ENCODE results near the gene SDK2.

The SDK2 gene

DNA sequence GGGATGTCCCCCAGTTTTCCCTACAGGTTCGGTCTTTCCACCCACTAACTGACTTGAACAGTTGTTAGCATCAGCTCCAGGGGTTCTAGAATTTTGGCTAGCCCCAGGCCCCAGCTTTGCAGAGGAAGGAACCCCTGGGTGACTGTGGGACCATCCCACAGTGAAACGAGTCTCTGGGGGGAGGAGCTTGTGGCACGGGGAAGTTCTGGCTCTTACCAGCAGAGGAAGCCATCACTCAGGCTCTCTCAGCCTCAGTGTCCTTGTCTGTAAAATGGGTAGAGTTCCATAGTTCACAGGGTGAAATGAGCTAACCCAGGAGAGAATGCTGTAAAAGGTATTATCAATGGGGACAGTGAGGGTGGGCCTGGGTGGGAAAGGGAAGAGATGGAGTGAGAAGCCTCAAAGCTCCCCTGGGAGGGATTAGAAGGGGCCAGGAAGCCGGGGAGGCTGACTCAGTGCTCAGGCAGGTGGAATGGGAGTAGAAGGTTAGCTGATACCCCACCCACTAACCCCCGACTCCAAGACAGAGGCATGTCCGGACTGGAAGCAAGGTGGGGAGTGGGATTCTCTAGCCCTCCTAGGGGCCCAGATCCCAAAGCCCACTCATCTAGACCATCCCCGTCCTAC lies 301.6 kb downstream of the SDK2 start:
- in situ Hi-C loops (cut with HindIII; ENCODE audit: low sequenced_read_pairs) = no loop called here
- H3K4me3 ChIP-seq (ENCODE audit: low read depth, low read length) = no peak overlapping the region
- no peak for DNase-seq (ENCODE audit: low read depth, low spot score)
- TF ChIP-seq, protein P1, sequence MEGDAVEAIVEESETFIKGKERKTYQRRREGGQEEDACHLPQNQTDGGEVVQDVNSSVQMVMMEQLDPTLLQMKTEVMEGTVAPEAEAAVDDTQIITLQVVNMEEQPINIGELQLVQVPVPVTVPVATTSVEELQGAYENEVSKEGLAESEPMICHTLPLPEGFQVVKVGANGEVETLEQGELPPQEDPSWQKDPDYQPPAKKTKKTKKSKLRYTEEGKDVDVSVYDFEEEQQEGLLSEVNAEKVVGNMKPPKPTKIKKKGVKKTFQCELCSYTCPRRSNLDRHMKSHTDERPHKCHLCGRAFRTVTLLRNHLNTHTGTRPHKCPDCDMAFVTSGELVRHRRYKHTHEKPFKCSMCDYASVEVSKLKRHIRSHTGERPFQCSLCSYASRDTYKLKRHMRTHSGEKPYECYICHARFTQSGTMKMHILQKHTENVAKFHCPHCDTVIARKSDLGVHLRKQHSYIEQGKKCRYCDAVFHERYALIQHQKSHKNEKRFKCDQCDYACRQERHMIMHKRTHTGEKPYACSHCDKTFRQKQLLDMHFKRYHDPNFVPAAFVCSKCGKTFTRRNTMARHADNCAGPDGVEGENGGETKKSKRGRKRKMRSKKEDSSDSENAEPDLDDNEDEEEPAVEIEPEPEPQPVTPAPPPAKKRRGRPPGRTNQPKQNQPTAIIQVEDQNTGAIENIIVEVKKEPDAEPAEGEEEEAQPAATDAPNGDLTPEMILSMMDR (IDR thresholded peaks at IDR 0.05; ENCODE audit: low read depth, low read length) = no peak

DNA sequence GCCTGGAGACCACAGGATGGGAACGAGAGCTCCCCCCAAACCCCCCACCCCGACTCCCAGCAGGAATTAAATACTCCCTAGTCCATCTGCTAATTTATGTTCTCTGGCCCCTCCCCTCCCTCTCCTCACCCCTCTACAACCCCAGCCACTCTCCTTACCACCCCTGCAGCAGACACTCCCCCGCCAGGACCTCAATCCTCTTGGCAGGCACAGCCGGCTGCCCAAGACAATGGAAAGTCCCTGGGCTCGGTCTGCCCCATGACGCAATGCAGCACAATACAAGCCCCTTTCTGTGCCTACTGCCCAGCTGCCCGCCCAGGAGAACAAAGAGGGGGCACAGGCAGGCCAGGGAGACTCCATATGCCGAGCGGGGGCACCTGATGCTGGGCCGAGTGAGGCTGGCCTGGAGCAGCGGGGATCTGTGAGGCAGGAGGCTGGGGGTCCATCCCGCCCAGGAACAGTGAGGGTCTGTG lies 302.2 kb downstream of the SDK2 start:
- DNase-seq (ENCODE audit: low read depth, low spot score) = peak; percentile 90
- H3K4me3 ChIP-seq (ENCODE audit: low read depth, low read length) = no peak overlapping the region
- in situ Hi-C loops (cut with HindIII; ENCODE audit: low sequenced_read_pairs) = no loop called here
- TF ChIP-seq, protein P1 (IDR thresholded peaks at IDR 0.05; ENCODE audit: low read depth, low read length) = no peak

DNA sequence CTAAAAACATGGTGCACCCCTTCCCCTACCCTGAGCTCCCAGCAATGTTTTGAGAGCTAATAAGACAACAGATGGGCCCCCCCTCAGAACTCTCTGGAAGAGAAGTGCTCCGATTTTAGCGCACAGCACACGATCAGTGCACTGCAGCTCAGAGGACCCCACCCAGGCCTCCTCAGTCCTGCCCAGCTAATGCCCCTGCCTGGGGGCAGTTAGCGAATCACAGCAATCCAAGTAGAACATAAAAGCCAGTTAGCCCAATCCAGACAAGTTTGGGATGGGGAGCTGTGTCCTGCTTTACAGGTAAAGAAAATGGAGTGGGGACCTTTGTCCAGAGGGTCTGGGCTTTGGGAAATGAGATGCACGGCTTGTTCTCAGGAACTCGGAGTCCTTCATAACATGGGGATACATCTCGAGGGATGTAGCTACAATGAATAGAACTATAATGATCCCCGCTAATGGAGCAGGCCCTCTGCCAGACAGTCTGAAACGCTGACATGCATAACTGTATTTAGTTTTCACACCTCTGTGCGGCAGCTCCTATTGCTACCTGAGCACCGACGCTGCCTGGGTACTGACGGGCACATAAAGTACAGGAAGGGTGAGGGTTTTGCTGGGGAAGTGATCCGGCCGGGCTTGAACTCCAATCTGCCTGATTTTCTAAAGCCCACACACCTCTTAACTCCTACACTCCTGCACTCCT lies 302.7 kb downstream of the SDK2 start:
- no peak overlapping the region for H3K4me3 ChIP-seq (ENCODE audit: low read depth, low read length)
- in situ Hi-C loops (cut with HindIII; ENCODE audit: low sequenced_read_pairs) = no loop called here
- TF ChIP-seq, protein P1 (IDR thresholded peaks at IDR 0.05; ENCODE audit: low read depth, low read length) = no peak
- no peak for DNase-seq (ENCODE audit: low read depth, low spot score)

DNA sequence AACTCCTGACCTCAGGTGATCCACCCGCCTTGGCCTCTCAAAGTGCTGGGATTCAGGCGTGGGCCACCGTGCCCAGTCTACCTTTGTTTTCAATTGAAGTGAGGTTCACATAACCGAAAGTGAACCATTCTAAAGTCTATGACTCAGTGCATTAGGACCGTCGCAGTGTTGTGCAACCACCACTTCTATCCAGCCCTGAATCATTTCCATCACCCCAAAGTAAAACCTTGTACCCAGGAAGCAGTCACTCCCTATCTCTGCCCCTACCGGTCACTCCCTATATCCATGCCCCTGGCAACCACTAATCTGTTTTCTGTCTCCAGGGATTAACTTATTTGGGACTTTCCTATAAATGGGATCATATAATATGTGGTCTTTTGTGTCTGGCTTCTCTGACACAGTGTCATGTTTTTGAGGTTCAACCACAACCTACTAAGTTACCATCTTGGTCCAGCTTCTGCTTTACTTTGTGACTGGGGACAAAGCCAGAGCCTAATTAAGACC lies 304.1 kb downstream of the SDK2 start:
- peak; percentile 86 for DNase-seq (ENCODE audit: low read depth, low spot score)
- in situ Hi-C loops (cut with HindIII; ENCODE audit: low sequenced_read_pairs) = no loop called here
- no peak overlapping the region for H3K4me3 ChIP-seq (ENCODE audit: low read depth, low read length)
- TF ChIP-seq, protein P1 (IDR thresholded peaks at IDR 0.05; ENCODE audit: low read depth, low read length) = peak; percentile 41

DNA sequence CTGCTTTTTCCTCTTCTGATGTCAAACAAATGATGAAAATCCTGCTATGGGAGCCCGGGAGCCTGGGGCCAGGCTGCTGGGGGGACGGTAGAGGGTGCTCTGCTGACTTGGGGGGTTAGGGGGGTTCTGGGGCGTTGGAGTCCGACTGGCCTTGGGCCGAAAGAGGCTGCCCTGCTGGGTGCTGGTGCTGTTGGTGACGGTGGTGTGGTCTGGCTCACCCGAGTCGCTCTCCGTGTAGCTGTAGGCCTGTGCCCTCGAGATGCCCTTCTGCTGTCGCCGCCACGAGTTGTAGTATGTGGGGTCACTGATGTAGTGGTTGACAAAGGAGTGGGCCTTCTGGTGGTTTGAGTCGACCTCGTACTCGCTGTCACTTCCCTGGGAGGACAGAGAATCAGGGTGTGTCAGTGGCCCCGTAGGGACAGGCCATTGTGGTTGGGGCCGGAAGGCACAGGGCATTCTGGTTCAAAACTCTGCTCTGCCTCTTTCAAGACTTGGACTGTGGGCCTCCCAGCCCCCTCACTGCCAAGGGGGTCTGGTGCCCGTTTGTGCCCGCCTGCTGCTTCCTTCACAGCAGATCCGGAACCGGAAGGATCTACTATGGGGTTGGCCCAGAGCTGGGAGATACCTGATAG lies 305.6 kb downstream of the SDK2 start:
- DNase-seq (ENCODE audit: low read depth, low spot score) = no peak
- H3K4me3 ChIP-seq (ENCODE audit: low read depth, low read length) = no peak overlapping the region
- in situ Hi-C loops (cut with HindIII; ENCODE audit: low sequenced_read_pairs) = no loop called here
- TF ChIP-seq, protein P1 (IDR thresholded peaks at IDR 0.05; ENCODE audit: low read depth, low read length) = no peak

DNA sequence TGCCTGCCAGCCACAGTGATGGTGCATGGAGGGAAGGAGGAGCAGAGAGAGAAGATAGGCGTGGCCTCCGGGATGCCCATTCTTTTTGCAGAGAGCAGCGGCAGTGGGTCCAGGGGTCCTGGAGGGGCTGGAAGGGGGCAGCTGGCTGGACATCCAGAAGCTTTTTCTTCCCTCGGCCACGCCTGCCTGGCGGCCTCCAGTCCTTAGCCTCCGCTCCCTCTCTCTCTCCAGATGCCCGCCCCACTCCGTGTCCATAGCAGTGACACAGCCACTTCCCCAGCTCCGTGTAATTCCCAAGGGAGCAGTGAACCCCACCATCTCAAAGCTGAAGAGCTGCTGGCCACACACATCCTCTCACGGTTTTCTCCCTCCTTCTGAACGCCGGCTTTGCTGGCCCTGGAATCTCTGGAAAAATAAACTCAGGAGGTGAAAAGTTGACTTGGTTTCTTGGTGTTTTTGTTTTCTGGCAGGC lies 306.2 kb downstream of the SDK2 start:
- in situ Hi-C loops (cut with HindIII; ENCODE audit: low sequenced_read_pairs) = no loop called here
- DNase-seq (ENCODE audit: low read depth, low spot score) = peak; percentile 65
- peak overlapping the region; percentile 12 for H3K4me3 ChIP-seq (ENCODE audit: low read depth, low read length)
- TF ChIP-seq, protein P1 (IDR thresholded peaks at IDR 0.05; ENCODE audit: low read depth, low read length) = no peak

Measured in astrocyte of the spinal cord (primary cell).